Type B pancreatic cell (in vitro differentiated cells): ENCODE data around the gene GDPD5. TPM values are rescaled to one million over a fixed set of nuclear protein-coding genes. Genes with fewer than 3 reads are reported as not detected.

Experiments
- DNase-seq: peaks from one replicate; pipeline ENCODE4 v3.0.0; 2021; ENCODE audit warnings: mixed read lengths; ENCODE audit not compliant: unreplicated experiment; ENCODE audit errors: extremely low spot score
- H3K27ac Mint-ChIP-seq: 2 replicates; pipeline ENCODE4 v1.8.0; 2021; ENCODE audit warnings: mild to moderate bottlenecking, mixed read lengths
- H3K27me3 Mint-ChIP-seq: 2 replicates; pipeline ENCODE4 v1.8.0; 2021; ENCODE audit warnings: mixed read lengths
- H3K36me3 Mint-ChIP-seq: 2 replicates; pipeline ENCODE4 v1.8.0; 2021; ENCODE audit warnings: mixed read lengths
- H3K4me1 Mint-ChIP-seq: one replicate; pipeline ENCODE4 v1.8.0; 2021; ENCODE audit warnings: mixed read lengths; ENCODE audit not compliant: unreplicated experiment
- H3K4me3 Mint-ChIP-seq: 2 replicates; pipeline ENCODE4 v1.8.0; 2021; ENCODE audit warnings: mild to moderate bottlenecking, mixed read lengths
- H3K9me3 Mint-ChIP-seq: 2 replicates; pipeline ENCODE4 v1.8.0; 2021; ENCODE audit warnings: mixed read lengths
- CTCF ChIP-seq: fragments of 200-600 bp; sonication (generic); conservative IDR thresholded peaks from 2 replicates; pipeline ENCODE4 v1.5.0; 2021; ENCODE audit warnings: antibody characterized with exemption, mild to moderate bottlenecking
- total RNA-seq: library from RNA; stranded (reverse); gene quantifications from 2 replicates; pipeline ENCODE4 v1.2.1, GENCODE V29; 2021; ENCODE audit warnings: low replicate concordance

Gene GDPD5
- total RNA-seq, 1 donor from 2014 or later: 11.3 TPM

DNA sequence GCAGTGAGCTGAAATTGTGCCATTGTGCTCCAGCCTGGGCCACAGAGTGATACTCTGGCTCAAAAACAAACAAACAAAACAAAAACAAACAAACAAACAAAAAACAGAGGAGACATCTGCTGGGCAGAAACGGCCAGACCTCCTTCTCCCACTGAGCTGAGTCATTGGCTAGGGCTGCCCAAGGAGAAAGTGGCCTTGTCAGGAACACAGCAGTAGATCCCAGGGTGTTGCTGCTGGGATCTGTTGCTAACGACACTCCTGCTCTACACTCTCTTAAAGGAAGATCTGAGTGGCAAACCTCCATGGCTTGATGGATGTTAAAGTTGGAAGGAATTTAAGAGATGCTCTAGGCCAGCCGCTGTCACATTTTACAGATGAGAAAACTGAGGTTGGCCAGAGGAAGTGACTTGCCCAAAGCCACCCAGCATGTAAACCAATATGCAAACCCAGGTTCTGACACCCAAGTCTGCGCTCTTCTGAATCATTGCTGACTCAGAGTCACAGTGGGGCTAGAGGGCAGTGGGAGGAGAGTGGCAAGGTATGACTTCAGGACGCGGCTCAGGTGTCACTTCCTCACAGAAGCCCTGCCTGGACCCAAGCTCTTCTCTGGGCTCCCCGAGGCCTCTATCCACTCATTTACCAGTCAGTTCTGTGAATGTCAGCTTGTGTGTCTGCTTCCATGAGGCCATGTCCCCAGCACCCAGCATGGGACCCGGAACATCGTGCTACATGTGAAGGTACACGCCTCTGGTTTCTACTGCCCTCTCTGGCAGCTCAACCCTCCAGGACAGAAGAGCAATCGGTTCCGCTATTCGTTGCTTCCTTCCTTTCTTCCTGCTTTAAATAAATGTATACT is 11.3 kb upstream of the GDPD5 start:
- H3K4me3 Mint-ChIP-seq: no peak overlapping the region
- peaks cover 4% of the 10 kb centered on the region for H3K27me3 Mint-ChIP-seq
- H3K27ac Mint-ChIP-seq: no peak overlapping the region
- TF ChIP-seq CTCF: no peak
- no peak for DNase-seq
- no peaks in the 10 kb centered on the region for H3K36me3 Mint-ChIP-seq
- no peaks in the 10 kb centered on the region for H3K9me3 Mint-ChIP-seq
- H3K4me1 Mint-ChIP-seq: peaks cover 29% of the 10 kb centered on the region

- DNase-seq: no peak
- peaks cover 4% of the 10 kb centered on the region for H3K27me3 Mint-ChIP-seq
- H3K4me3 Mint-ChIP-seq: no peak overlapping the region
- no peak overlapping the region for H3K27ac Mint-ChIP-seq
- peaks cover 35% of the 10 kb centered on the region for H3K4me1 Mint-ChIP-seq
- no peaks in the 10 kb centered on the region for H3K9me3 Mint-ChIP-seq
- H3K36me3 Mint-ChIP-seq: no peaks in the 10 kb centered on the region
- TF ChIP-seq CTCF: no peak
These were observed 9.3 kb upstream of the GDPD5 start for GRCh38 chr11:75535071-75535470.

GRCh38 chr11:75534259-75535069 is 8.7 kb upstream of the GDPD5 start:
- Mint-ChIP-seq H3K27me3 (peaks cover 4% of the 10 kb centered on the region), H3K27ac (peak overlapping the region; percentile 75), H3K4me3 (no peak overlapping the region), H3K36me3 (no peaks in the 10 kb centered on the region), H3K9me3 (no peaks in the 10 kb centered on the region), H3K4me1 (peaks cover 34% of the 10 kb centered on the region)
- no peak for TF ChIP-seq CTCF
- no peak for DNase-seq

DNA sequence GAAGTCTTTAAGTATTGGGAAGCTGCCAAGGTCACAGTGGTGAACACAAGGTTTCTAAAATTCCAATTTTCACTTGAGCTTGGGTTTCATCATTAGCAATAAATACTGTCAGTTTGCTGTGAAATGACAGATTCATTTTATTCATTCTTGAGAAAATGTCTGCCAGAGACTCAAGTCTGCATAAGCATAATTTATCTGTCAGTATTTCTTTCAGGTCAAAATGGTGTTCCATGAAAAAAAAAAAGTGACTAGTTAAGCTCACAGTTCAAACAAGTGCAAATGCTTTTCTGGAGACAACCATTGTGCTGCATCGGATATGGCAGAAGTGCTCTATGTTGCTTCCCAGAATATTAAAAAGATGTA is 8.1 kb upstream of the GDPD5 start:
- DNase-seq: no peak
- H3K9me3 Mint-ChIP-seq: no peaks in the 10 kb centered on the region
- no peaks in the 10 kb centered on the region for H3K36me3 Mint-ChIP-seq
- H3K27me3 Mint-ChIP-seq: peaks cover 4% of the 10 kb centered on the region
- H3K4me3 Mint-ChIP-seq: no peak overlapping the region
- H3K27ac Mint-ChIP-seq: peak overlapping the region; percentile 75
- H3K4me1 Mint-ChIP-seq: peaks cover 32% of the 10 kb centered on the region
- no peak for TF ChIP-seq CTCF

DNA sequence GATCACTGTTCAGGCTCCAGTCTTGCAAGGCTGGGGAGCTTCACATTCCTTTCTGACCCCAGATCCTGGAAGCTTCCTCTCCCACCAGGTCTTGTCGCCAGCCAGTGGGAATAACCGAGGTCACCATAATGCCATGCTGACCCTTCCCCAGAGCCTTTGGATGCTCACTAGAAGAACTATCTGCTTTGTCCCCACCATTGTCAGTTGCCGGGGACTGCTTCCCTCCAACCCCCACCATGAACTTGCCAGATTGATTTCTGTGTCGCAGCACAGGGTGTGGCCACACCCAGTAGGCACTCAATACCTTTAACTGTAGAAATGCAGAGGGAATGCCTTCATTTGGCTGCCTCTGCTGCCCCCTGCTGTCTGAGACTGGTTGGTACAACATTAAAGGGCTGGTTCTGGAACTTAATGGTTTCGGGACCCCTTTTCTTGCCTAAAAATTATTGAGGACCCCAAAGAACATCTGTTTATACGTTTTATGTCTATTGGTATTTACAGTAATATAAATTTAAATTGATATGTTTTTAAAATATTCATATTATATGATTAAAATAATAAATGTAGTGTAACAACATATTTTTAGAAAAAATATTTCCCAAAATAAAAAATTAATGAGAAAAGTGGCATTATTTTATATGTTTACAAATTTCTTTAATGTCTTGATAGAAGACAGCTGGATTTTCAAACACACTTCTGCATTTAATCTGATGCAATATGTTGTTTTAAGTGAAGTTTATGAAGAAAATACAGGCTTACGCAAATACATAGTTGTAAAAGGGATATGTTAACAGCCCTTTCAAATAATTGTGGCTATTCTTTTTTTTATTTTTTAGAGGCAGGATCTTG is 6.7 kb upstream of the GDPD5 start:
- Mint-ChIP-seq H3K4me3 (peak overlapping the region; percentile 10), H3K27ac (peak overlapping the region; percentile 48), H3K4me1 (peaks cover 36% of the 10 kb centered on the region), H3K9me3 (no peaks in the 10 kb centered on the region), H3K36me3 (no peaks in the 10 kb centered on the region), H3K27me3 (peaks cover 4% of the 10 kb centered on the region)
- TF ChIP-seq CTCF: peak; percentile 99
- DNase-seq: no peak
